Upper lobe of left lung (tissue), 6 donors: ENCODE data around the gene TMEM74B. TPM values are rescaled to one million over a fixed set of nuclear protein-coding genes. Genes with fewer than 3 reads are reported as not detected.

Source experiments
- ATAC-seq, 2 donors: fragments of 200-7000 bp; cut with Tn5 transposase; one replicate each; pipeline ENCODE4 v1.9.1; 2022; ENCODE audit warnings: mild to moderate bottlenecking in 2 of 2, moderate library complexity in 2 of 2; ENCODE audit not compliant: low FRiP score in 2 of 2
- DNase-seq, 2 donors: peaks; one replicate each; pipeline ENCODE4 v3.0.0-alpha.2; 2019 to 2020
- H3K27ac ChIP-seq, 4 donors: fragments of 200-600 bp; sonication (generic); one replicate each; pipeline ENCODE4 v1.5.1; 2016 to 2019
- H3K27me3 ChIP-seq, 4 donors: fragments of 200-600 bp; sonication (generic); one replicate each; pipeline ENCODE4 v1.5.1; 2017 to 2019
- H3K36me3 ChIP-seq, 4 donors: fragments of 200-600 bp; sonication (generic); one replicate each; pipeline ENCODE4 v1.5.1; 2016 to 2019
- H3K4me1 ChIP-seq, 4 donors: fragments of 200-600 bp; sonication (generic); one replicate each; pipeline ENCODE4 v1.5.1; 2018 to 2019
- H3K4me3 ChIP-seq, 4 donors: fragments of 200-600 bp; sonication (generic); one replicate each; pipeline ENCODE4 v1.5.1; 2017 to 2019; ENCODE audit warnings: mild to moderate bottlenecking in 2 of 4, moderate library complexity in 1 of 4
- H3K9me3 ChIP-seq, 4 donors: fragments of 200-600 bp; sonication (generic); one replicate each; pipeline ENCODE4 v1.5.1; 2018 to 2019
- CTCF ChIP-seq, 6 experiments: fragments of 450-650 bp in 4 of 6; fragments of 200-600 bp in 2 of 6; sonication (generic) in 2 of 6; IDR thresholded peaks; one replicate each; pipeline ENCODE4 v1.5.1; 2016 to 2019; ENCODE audit warnings: antibody characterized with exemption in 6 of 6
- EP300 ChIP-seq, 4 donors: sonication (generic); formaldehyde crosslinking; IDR thresholded peaks; one replicate each; pipeline ENCODE4 v1.5.1; 2017; ENCODE audit warnings: antibody characterized with exemption in 4 of 4, control low read depth in 2 of 4
- POLR2A ChIP-seq, 4 donors: fragments of 450-650 bp; IDR thresholded peaks; one replicate each; pipeline ENCODE4 v1.5.1; 2016 to 2017; ENCODE audit warnings: antibody characterized with exemption in 4 of 4, mild to moderate bottlenecking in 2 of 4
- POLR2AphosphoS5 ChIP-seq, 2 donors: sonication (generic); formaldehyde crosslinking; IDR thresholded peaks; one replicate each; pipeline ENCODE4 v1.5.1; 2017; ENCODE audit warnings: antibody characterized with exemption in 2 of 2
- WGBS, 2 donors: methylation state at CpG; one replicate each; pipeline ENCODE4 v1.1.5; 2017 to 2018; 5-methylcytosine and 5-hydroxymethylcytosine counted together
- total RNA-seq, 6 donors: library from RNA; depleted of rRNA in 4 of 6; stranded (reverse); fragments of >200 nt in 4 of 6; gene quantifications; one replicate each; pipeline versions ENCODE4 v1.1.0 to v1.2.1, GENCODE V29; 2016 to 2021
- donor health status: DM: no; HTN: no; CAD: no; lungs with moderate emphysema.
- donor health status: DM: no; HTN: yes; CAD: no; lungs with severe emphysema.

TMEM74B gene
- total RNA-seq, 6 donors from 2014 or later, result 9.3 to 85.9 (median 11.5) TPM

DNA sequence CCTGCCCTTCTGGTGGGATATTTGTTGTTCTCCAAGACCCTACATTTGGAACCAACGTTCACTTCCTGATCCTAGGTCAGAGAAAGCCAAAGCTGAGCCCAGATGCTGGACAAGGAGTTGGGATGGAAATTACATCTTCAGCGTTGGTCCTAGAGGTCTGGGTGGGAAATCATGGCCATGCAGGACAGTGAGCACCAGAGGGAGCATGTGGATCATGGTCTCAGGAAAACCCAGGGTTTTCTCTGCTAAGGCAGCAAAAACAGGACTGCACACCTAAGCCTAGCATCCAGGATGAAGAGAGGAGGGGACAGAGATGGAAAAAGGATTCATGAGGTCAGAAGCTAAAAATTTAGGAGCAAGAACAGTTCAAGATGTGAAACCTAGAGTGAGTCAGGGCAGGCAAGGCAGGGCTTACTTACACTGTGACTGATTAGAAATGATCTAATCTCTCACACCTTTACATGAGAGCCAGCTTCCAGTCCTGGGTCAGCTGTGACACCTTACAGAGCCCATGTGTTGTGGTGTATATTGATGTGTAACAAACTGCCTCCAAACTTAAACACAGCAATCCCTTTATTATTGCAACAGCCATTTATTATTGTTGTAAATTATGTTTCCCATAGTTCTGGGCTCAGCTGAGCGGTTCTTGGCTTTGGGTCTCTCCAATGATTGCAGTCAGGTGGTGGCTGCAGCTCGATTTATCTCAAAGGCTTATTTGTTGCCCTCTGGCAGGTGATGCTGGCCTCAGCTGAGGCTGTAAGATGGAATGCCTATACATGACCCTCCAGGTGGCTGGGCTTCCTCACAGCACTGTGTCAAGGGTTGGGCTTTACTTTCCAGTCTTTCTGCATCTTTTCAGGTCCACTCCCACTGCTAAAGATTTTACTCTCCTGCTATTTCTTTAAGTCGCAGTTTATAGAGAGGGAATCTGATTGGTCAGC, 24.9 kb upstream of the TMEM74B start:
- Histone ChIP-seq H3K27ac (no peak overlapping the region), H3K4me3 (no peak overlapping the region), H3K4me1 (peaks cover 0 to 6% (median 1%) of the 10 kb centered on the region in 4 donors), H3K9me3 (no peaks in the 10 kb centered on the region), H3K27me3 (no peaks in the 10 kb centered on the region), H3K36me3 (no peaks in the 10 kb centered on the region)
- no peak for ATAC-seq
- WGBS, 2 donors, result 61 to 66% methylated on average over 5 of the region's 5 CpGs
- TF ChIP-seq POLR2A (IDR thresholded peaks at IDR 0.05) (no peak), EP300 (IDR thresholded peaks at IDR 0.05) (no peak), CTCF (IDR thresholded peaks at IDR 0.05) (no peak), POLR2AphosphoS5 (IDR thresholded peaks at IDR 0.05) (no peak)
- no peak for DNase-seq

GRCh38 chr20:1207293-1207878, 22.6 kb upstream of the TMEM74B start:
- 92% methylated on average over 3 of the region's 3 CpGs for WGBS, 2 donors
- ATAC-seq, result no peak

GRCh38 chr20:1206366-1207148, 21.8 kb upstream of the TMEM74B start:
- ATAC-seq (peak in 1 of 2 donors; percentile 42), DNase-seq (peak in 1 of 2 donors; percentile 74)
- no peaks in the 10 kb centered on the region for H3K9me3 ChIP-seq
- H3K4me1 ChIP-seq, result peaks cover 0 to 7% (median 6%) of the 10 kb centered on the region in 4 donors
- no peak for TF ChIP-seq CTCF (IDR thresholded peaks at IDR 0.05)
- no peak for TF ChIP-seq POLR2AphosphoS5 (IDR thresholded peaks at IDR 0.05)
- no peak for TF ChIP-seq POLR2A (IDR thresholded peaks at IDR 0.05)
- no peak for TF ChIP-seq EP300 (IDR thresholded peaks at IDR 0.05)
- WGBS, 2 donors, result 78 to 82% methylated on average over 14 to 19 of the region's 19 CpGs
- H3K36me3 ChIP-seq, result no peaks in the 10 kb centered on the region
- peak overlapping the region in 3 of 4 donors; percentile 4 to 52 (median 27) for H3K27ac ChIP-seq
- H3K27me3 ChIP-seq, result no peaks in the 10 kb centered on the region
- no peak overlapping the region for H3K4me3 ChIP-seq

More at GRCh38 chr20:1207293-1207878, 22.6 kb upstream of the TMEM74B start:
- no peak for DNase-seq
- peaks cover 0 to 7% (median 6%) of the 10 kb centered on the region in 4 donors for H3K4me1 ChIP-seq
- H3K36me3 ChIP-seq, result no peaks in the 10 kb centered on the region
- H3K9me3 ChIP-seq, result no peaks in the 10 kb centered on the region
- no peak overlapping the region for H3K27ac ChIP-seq
- TF ChIP-seq CTCF (IDR thresholded peaks at IDR 0.05) (no peak), EP300 (IDR thresholded peaks at IDR 0.05) (no peak), POLR2AphosphoS5 (IDR thresholded peaks at IDR 0.05) (no peak), POLR2A (IDR thresholded peaks at IDR 0.05) (no peak)
- no peak overlapping the region for H3K4me3 ChIP-seq
- no peaks in the 10 kb centered on the region for H3K27me3 ChIP-seq

GRCh38 chr20:1205802-1206201, 21.0 kb upstream of the TMEM74B start:
- ATAC-seq, result no peak
- WGBS, 2 donors, result 86 to 94% methylated on average over 8 of the region's 8 CpGs

More at GRCh38 chr20:1205802-1206201, 21.0 kb upstream of the TMEM74B start:
- Histone ChIP-seq H3K36me3 (no peaks in the 10 kb centered on the region), H3K27ac (peak overlapping the region in 3 of 4 donors; percentile 27 to 33 (median 30)), H3K4me1 (peaks cover 0 to 7% (median 6%) of the 10 kb centered on the region in 4 donors), H3K4me3 (no peak overlapping the region), H3K9me3 (no peaks in the 10 kb centered on the region), H3K27me3 (no peaks in the 10 kb centered on the region)
- DNase-seq, result no peak
- TF ChIP-seq CTCF (IDR thresholded peaks at IDR 0.05) (no peak), POLR2AphosphoS5 (IDR thresholded peaks at IDR 0.05) (no peak), POLR2A (IDR thresholded peaks at IDR 0.05) (no peak)
